ENCODE data around the gene DBX1. TPM values are rescaled to one million over a fixed set of nuclear protein-coding genes. Genes with fewer than 3 reads are reported as not detected.
"Not testable (repeated sequence)": the region's sequence is repeated elsewhere in the genome, so short reads cannot be mapped to it uniquely, and the experiment has no call there.

Gene DBX1
- total RNA-seq, 1 experiment from 2014 or later, result not detected

DNA sequence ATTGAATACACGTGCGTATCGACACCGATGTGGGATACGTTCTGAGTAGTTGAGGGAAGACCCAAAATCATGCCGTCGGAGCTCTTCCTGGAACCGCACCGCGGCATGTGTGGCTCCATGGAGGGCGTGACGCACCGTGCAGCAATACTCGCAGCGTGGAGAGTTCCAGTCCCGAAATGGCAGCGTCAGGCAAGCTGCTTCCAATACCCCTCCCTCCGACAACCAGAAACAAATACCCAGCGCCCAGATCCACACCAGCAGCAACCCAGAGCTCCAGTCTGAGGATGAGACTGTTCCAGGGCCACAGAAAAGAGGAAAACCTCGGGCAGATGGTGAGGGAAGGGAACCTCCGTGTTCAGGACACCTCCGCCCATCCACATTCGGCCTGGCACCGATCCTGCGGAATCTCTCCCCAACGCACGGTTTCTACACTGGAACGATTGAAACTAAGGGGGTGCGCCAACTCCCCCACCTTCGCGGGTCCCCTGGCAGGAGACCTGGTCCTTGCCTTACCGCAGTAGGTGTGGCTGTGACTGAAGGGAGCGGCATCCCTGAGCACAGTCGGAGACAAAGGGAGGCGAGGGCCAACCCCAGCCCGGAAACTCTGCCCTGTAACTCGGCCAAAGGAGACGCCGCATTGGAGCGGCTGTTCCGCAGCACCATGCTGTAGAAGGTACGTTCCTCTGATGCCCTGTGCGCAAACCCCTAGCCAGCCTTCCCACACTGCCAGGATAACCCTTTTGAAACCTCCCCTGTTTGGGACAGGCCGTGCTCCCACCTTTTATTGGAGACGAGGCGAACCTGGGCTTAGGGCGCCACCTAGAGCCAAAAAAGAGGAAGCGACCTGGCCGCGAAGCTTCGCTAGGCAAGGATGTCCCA, 28.2 kb downstream of the DBX1 start:
- in situ Hi-C loops (cut with HindIII; ENCODE audit: low pct_unique_long_range_greater_than_20kb, low sequenced_read_pairs), result no loop called here

DNA sequence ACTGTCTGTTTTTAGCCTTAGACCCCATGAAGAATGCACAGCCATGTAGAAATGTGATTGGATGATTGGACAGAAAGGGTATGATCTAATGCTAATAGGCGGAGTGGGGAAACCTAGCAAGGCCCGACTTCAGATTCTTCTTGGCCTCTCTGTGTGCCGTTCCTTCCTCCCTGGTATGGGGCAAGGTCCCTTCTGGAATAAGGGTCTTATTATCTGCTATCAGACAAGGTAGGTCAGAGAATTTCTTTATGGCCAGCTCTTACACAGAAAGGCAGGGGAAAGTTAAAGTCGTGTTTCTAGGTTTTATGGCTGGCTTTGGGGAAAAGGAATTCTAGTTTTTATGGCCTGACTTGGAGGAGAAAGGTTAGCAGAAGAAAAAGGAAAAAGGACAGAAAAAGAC, 30.6 kb downstream of the DBX1 start:
- in situ Hi-C loops (cut with HindIII; ENCODE audit: low pct_unique_long_range_greater_than_20kb, low sequenced_read_pairs), result no loop called here

More for the DNA sequence above, 28.2 kb downstream of the DBX1 start:
- DNase-seq (ENCODE audit: low read depth), result peak; percentile 30

DNA sequence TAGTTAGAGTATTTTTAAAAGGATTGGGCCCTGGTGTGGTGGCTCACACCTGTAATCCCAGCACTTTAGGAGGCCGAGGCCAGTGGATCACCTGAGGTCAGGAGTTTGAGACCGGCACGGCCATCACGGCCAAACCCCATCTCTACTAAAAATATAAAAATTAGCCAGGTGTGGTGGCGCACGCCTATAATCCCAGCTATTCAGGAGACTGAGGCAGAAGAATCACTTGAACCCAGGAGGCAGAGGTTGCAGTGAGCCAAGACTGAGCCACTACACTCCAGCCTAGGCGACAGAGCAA, 31.8 kb downstream of the DBX1 start:
- DNase-seq (ENCODE audit: low read depth); in situ Hi-C loops (cut with HindIII; ENCODE audit: low pct_unique_long_range_greater_than_20kb, low sequenced_read_pairs): not testable (repeated sequence)

More for the DNA sequence above, 30.6 kb downstream of the DBX1 start:
- DNase-seq (ENCODE audit: low read depth), result no peak

DNA sequence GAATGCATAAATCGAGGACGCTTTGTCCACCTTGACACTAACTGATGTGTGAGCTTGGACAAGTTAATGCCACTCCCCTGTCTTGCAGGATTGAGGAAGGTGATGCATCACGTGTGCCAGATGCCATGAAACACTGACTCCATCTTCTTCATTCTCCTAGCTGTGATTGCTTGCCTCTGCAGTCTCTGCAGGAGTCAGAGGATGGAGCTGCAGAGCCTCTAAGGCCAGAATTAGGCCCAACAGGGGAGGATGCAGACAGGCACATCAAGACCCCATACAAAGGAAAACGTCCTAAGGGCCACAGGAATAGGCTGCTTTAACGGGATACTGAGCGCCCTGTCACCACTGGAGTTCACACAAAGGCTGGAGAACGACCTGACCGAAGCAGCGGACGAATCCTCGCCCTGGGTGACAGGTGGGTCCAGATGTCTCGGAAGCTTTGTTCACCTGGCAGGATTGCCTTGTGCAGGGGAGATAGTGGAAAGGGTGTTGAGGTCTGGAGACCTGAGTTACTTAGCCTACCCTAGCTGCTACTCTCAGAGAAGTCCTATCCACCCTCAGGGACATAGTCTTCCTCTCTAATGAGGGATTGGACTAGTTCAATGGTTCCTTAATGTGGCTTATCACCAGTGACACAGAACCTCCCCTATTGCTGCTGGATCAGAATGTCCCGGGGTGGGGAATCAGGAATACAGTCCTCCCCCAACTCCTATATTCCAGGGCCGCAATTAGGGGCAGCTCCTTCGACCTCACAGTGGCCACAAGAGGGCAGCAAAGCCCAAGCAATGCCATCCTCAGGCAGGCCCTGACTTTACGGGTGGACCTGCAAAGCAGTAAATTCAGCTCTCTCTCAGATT, 32.4 kb downstream of the DBX1 start:
- peak; percentile 39 for DNase-seq (ENCODE audit: low read depth)
- in situ Hi-C loops (cut with HindIII; ENCODE audit: low pct_unique_long_range_greater_than_20kb, low sequenced_read_pairs), result no loop called here

DNA sequence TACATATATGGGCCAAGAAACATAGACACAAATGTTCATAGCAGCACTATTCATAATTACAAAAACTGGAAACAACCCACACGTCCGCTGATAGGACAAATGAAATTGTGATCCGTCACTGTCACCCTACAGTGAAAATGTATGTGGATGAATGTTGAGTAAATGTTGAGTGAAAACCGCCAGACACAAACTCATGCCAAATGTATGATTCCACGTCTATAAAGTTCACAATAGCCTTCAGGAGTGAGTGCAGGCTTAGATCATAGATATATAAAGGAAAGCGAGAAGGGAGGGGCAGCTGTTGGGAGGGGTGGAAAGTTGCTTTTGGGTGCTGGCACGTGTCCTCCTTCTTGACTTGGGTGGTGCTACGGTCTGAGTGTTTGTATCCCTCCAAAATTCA, 33.6 kb downstream of the DBX1 start:
- in situ Hi-C loops (cut with HindIII; ENCODE audit: low pct_unique_long_range_greater_than_20kb, low sequenced_read_pairs), result no loop called here
- DNase-seq (ENCODE audit: low read depth), result no peak

DNA sequence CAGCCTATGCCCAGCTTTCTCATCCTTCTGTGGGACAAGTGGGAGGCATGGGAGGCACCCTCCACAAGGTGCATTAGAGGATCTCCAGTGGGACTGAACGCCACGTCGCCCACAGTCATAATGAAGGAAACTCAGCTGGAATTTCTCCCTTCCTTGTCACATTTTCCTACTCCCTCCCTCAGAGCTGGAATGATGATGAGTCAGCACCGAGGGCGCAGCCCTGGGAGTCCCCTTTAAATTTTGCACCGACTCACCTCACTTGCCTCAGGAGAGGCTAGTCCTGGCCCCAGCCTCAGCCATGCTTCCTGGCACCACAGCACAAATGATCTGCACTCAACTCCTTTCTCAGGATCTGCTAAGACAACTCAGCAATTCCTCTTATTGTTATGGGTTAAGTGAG, 34.3 kb downstream of the DBX1 start:
- in situ Hi-C loops (cut with HindIII; ENCODE audit: low pct_unique_long_range_greater_than_20kb, low sequenced_read_pairs), result no loop called here
- DNase-seq (ENCODE audit: low read depth), result peak; percentile 57

DNA sequence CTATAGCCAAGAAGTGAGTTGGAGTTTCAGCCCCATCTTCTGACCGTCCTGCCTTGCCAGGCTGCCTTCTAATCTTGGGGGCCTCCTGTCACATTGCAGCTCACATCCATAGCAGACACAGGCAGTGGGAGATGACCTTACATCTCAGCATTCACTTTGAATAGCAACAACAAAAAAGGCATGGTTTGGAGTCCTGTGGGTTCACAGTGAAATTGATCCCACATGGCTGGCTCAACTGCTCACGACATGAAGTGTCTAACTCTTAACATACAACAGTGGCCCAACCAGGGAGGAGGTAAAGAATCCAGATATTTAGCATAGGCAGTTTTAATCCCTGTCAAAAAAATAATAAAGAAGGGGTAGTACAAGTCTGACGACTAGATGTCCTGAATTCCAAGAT, 38.1 kb downstream of the DBX1 start:
- in situ Hi-C loops (cut with HindIII; ENCODE audit: low pct_unique_long_range_greater_than_20kb, low sequenced_read_pairs), result no loop called here
- DNase-seq (ENCODE audit: low read depth), result no peak

DNA sequence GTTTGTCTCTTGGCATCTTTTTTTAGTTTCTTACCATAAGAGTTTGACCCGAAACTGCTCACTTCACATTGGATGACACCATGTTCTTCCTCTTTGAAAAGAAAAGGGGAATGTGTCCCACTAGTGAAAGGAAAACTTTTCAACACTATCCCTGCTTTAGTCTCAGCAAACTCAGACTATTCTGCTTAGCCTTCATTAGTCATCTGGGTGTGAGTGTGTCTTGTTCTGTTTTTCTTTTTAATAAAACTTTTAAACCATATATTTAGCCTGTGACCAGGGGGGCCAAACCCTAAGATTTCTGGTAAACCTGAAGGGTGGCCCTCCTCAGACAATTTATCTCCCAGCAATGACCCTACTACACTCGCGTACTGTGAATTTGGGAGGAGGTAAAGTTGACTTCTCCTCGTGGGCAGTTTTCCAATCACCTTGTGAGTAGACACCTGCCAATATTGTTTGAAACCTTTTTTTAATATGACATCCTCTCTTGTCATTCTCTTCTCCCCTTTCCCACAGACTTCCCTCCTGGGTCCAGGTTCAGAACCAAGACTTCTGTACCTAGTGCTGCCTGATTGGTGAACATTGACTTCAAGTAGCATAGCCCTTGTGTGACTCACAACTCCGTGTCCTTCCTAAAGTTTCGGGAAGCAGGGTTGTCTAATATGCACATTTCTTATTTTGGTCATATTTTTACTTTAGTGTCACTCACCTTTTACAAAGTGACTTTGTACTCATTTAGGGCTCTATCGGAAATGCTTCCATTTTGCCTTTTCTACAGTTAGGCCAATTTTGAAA, 39.9 kb downstream of the DBX1 start:
- in situ Hi-C loops (cut with HindIII; ENCODE audit: low pct_unique_long_range_greater_than_20kb, low sequenced_read_pairs), result no loop called here
- DNase-seq (ENCODE audit: low read depth), result no peak

DNA sequence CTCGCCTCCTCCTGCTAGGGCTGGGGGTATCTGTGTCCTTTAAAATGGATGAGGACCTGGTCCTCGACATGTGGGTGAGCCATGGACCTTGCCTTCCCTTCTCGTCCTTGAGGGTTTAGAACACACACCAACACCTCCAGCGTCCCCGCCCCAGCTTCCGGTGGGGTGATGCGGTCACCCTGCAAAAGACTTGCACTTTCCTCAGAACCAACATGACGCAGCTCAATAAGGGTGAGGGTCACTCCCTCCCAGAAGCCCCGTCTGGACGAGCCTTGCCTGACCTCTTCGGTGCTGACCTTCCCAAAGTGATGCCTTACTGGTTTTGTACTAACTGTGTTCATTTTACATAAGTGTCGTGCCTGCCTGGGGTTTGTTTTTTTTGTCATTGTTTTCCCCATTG, 41.0 kb downstream of the DBX1 start:
- in situ Hi-C loops (cut with HindIII; ENCODE audit: low pct_unique_long_range_greater_than_20kb, low sequenced_read_pairs), result no loop called here
- no peak for DNase-seq (ENCODE audit: low read depth)

DNA sequence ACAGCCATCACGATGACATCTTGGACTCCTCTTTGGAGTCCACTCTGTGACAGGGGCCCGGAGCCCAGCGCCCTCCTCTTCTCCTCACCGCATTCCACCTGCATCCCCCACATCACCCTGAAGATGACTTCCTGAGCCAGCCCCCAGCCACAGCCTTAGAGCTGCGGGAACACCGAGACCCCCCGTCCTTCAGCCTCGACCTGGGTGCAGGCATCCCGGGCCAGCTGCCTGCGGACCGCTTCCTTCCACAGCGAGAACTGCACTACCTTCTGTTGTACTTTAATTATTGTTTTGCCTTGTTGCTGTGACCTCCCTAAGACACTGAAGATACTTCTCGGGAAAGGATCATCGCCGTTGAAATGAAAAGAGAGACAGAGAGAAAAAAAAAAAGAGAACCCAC, 42.1 kb downstream of the DBX1 start:
- in situ Hi-C loops (cut with HindIII; ENCODE audit: low pct_unique_long_range_greater_than_20kb, low sequenced_read_pairs), result no loop called here
- DNase-seq (ENCODE audit: low read depth), result no peak

DNA sequence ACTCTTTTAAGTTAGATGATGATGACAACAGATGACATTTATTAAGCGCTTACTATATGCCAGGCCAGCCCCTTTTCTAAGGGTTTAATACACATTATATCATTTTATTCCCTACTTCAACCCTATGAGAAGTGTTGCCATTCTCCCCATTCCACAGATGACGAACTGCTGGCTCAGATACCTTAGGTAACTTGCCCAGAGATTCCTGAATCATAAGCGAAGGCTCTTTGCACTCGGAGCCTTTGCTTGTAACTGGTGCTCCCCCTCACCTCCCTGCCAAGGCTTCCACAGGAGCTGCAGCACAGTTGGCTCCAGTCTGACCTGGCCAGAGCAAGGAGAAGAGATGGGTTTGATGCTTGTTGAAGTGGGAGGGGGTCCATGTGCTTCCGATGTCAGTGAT, 43.0 kb downstream of the DBX1 start:
- no peak for DNase-seq (ENCODE audit: low read depth)
- in situ Hi-C loops (cut with HindIII; ENCODE audit: low pct_unique_long_range_greater_than_20kb, low sequenced_read_pairs), result no loop called here

DNA sequence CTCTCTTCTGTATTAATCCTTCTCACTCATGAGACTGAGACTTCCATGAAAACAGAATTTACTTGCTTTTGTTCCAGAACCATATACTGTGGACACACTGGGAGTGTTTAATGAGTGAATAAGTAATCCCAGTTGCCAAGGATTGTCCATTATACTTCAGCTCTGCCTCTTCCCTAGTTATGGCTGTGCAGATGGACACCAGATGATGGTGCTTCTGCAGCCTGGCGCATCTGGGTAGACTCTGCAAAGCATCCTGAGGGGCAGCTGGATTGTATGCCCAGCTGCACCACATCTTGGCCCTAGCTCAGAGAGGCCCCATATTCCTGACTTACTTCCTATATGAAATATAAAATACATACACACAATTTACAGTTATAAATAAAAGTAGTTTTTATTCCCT, 43.5 kb downstream of the DBX1 start:
- in situ Hi-C loops (cut with HindIII; ENCODE audit: low pct_unique_long_range_greater_than_20kb, low sequenced_read_pairs), result no loop called here

DNA sequence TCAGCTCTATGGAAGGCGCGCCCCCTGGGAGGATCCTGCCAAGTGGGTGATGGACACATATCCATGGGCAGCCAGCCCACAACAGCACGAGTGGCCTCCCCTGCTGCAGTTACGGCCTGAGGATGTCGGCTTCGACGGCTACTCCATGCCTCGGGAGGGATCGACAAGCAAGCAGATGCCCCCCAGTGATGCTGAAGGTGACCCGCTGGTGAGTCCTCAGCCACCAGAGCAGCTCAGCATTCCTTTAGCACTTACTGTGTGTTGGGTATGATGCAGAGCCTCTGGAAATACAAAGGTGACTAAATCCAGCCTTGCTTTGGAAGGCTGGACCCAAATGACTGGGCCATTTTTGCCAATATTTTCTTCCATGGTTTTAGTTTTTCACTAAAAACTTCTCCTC, 45.7 kb downstream of the DBX1 start:
- DNase-seq (ENCODE audit: low read depth), result no peak
- in situ Hi-C loops (cut with HindIII; ENCODE audit: low pct_unique_long_range_greater_than_20kb, low sequenced_read_pairs), result no loop called here

More for the DNA sequence above, 43.5 kb downstream of the DBX1 start:
- no peak for DNase-seq (ENCODE audit: low read depth)

DNA sequence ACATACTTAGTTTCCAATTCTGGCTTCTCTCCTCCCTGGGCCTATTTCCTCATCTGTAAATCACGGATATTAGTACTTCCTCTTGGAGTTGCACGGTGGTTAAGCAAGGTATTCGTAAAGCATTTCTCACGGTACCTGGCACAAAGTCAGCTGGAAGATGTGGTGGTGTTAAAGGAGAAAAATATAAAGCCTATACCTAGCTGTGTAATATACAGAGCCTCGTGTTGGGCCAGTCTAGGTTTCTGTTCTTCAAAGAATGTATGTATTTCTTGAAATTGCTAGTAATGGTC, 47.2 kb downstream of the DBX1 start:
- peak; percentile 54 for DNase-seq (ENCODE audit: low read depth)
- in situ Hi-C loops (cut with HindIII; ENCODE audit: low pct_unique_long_range_greater_than_20kb, low sequenced_read_pairs), result no loop called here

DNA sequence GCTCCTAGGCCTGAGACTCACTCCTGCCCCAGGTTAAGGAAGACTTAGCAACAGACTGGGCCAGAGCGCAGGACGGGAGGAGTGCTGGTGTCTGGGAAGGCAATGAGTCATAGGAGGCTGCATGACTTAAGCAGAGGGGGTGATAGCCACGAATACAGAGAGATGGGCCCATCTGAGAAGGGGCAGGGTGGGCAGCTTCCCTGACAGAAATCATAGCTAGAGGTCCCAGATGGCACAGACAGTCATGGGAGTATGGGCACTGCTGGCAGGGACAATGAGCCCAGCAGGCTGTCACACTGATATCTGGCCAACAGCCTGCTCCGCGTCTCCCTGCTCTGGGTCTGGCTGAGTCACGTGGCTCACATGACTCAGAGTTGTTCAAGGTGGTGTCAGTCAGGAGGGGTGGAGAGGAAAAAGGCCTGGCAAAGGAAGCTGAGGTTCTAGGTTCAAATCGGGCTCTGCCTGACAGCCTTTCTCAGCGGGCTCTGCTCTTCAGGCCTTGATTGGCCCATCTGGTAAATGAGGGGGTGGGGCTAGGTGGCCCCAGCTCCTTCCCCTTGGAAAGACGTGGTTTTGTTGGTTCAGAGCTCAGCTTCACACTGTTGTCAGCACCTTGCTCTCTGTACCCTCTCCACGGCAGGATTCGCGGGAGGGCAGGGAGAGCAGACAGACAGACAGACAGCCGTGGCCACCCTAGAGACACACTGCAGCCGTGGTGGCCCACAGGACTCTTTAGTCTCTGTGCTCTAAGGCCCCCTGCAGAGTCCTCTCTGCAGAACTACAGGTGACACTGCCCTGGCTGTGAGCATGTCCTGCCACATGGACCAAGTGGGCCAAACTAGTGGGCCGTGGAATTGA, 47.8 kb downstream of the DBX1 start:
- DNase-seq (ENCODE audit: low read depth), result peak; percentile 94
- in situ Hi-C loops (cut with HindIII; ENCODE audit: low pct_unique_long_range_greater_than_20kb, low sequenced_read_pairs), result no loop called here

DNA sequence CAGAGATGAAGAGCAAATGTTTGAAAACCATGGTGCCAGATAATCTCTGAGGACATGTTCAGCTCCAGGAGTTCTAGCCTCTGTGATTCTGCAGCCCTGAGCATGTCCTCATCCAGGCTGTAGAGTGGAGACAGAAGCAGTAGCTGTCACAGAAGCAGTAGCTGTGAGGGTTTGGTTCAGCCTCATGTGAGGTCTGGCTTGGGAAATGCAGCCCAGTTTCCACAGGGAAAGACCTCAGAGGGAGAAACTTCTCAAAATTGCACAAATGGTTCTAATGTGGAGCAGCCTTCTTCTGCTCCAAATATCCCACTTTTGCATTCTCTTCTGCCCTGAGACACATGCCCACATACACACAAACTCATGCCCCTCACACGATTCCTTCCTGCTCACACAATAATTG, 48.4 kb downstream of the DBX1 start:
- DNase-seq (ENCODE audit: low read depth), result no peak
- in situ Hi-C loops (cut with HindIII; ENCODE audit: low pct_unique_long_range_greater_than_20kb, low sequenced_read_pairs), result no loop called here

DNA sequence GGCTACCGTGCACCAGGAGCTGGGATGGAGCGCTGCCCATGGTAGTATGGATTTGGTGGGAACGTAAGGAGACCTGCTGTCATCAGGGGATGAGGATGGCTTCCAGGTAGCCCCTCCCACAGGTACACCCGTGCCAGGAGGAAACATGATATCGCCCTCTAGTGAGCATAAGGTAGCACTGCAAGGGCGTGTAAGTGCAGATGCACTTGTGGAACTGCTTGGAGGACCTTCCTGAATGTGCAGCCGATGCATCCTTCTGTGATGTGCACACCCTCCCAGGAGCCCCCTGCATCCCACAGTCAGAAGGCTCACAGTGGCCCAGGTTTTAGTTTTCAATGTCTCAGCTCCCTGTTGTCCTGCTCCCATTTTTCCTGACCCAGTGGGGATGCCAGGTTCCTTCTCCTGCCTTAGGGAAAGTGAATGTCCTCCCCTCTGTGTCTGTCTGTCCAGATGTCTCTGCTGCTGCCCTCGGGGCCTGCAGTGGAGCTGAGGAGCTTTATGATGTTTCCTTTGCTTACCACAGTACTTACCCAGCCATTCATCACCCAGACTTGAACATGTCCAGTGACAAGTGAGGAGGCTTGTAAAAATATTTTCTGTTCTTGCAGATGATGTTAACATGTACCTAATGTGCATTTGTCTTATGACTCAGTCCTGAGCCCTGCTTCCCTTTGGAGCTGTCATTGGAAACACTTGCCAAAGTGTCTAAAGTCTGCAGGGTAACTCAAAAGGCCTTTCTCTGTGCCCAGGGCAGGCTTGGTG, 49.2 kb downstream of the DBX1 start:
- in situ Hi-C loops (cut with HindIII; ENCODE audit: low pct_unique_long_range_greater_than_20kb, low sequenced_read_pairs), result no loop called here
- DNase-seq (ENCODE audit: low read depth), result peak; percentile 82

All from Caki2 (cell line).